ENCODE data around the gene MYRIP.
"Not testable (repeated sequence)": the region's sequence is repeated elsewhere in the genome, so short reads cannot be mapped to it uniquely, and the experiment has no call there.

Gene MYRIP

DNA sequence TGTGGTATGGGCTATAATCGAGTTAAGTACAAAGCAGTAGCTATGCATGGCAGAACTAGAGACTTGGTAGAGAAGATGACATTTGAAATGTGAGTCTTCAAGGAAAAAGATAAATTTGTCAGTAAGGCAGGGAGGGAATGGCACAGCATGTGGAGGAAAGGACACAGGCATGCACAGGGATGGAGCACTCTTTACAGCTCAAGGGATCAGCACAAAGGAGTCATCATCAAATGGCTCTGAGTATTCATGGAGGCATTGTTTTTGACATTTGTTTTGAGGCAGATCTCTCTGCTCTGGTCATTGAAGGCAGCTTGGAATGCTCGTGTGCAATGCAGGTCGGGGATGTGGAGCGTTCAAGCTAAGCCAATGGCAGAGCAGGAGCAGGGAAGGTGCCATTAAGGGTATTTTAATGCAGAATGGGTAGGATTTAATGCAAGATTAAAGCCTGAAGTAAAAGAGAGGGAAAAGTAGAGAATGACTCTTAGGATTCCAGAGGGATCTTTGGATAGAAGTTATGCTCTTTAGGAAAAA, 213.0 kb downstream of the MYRIP start:
- no peak overlapping the region for H3K4me3 ChIP-seq (ENCODE audit: severe bottlenecking)
- H3K4me1 ChIP-seq (ENCODE audit: insufficient read depth, poor library complexity, severe bottlenecking), result no peaks in the 10 kb centered on the region
- H3K27ac ChIP-seq (ENCODE audit: poor library complexity, severe bottlenecking), result no peak overlapping the region
- ATAC-seq (ENCODE audit: low read depth) (no peak), DNase-seq (ENCODE audit: low spot score) (no peak)
- no peaks in the 10 kb centered on the region for H3K36me3 ChIP-seq (ENCODE audit: low read depth)
- H3K27me3 ChIP-seq (ENCODE audit: insufficient read depth, poor library complexity, severe bottlenecking), result no peaks in the 10 kb centered on the region
- no peaks in the 10 kb centered on the region for H3K9me3 ChIP-seq (ENCODE audit: severe bottlenecking)
- TF ChIP-seq, protein P1, sequence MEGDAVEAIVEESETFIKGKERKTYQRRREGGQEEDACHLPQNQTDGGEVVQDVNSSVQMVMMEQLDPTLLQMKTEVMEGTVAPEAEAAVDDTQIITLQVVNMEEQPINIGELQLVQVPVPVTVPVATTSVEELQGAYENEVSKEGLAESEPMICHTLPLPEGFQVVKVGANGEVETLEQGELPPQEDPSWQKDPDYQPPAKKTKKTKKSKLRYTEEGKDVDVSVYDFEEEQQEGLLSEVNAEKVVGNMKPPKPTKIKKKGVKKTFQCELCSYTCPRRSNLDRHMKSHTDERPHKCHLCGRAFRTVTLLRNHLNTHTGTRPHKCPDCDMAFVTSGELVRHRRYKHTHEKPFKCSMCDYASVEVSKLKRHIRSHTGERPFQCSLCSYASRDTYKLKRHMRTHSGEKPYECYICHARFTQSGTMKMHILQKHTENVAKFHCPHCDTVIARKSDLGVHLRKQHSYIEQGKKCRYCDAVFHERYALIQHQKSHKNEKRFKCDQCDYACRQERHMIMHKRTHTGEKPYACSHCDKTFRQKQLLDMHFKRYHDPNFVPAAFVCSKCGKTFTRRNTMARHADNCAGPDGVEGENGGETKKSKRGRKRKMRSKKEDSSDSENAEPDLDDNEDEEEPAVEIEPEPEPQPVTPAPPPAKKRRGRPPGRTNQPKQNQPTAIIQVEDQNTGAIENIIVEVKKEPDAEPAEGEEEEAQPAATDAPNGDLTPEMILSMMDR (IDR thresholded peaks at IDR 0.05; ENCODE audit: poor library complexity, severe bottlenecking), result no peak

DNA sequence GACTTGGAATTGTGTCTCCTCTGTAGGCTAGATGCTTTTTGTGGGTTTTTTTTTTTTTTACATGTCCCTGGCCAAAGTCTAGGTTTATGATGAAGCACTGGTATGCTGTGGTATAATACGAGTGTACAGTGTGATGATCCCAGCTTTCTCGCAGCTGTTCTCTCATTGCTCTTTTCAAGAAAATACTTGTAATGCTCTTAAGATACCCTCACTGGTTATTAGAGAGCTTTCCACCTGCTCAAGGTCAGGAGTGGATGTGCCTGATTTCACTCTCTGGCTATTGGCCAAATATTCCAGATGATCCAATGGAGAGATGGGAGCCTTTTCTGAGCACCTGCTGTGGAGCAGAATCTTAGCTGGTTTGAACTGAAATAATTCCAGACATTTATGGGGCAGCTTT, 215.1 kb downstream of the MYRIP start:
- H3K9me3 ChIP-seq (ENCODE audit: severe bottlenecking), result no peaks in the 10 kb centered on the region
- no peaks in the 10 kb centered on the region for H3K27me3 ChIP-seq (ENCODE audit: insufficient read depth, poor library complexity, severe bottlenecking)
- no peaks in the 10 kb centered on the region for H3K36me3 ChIP-seq (ENCODE audit: low read depth)
- ATAC-seq (ENCODE audit: low read depth) (no peak), DNase-seq (ENCODE audit: low spot score) (no peak)
- TF ChIP-seq, protein P1 (IDR thresholded peaks at IDR 0.05; ENCODE audit: poor library complexity, severe bottlenecking), result no peak
- H3K27ac ChIP-seq (ENCODE audit: poor library complexity, severe bottlenecking), result no peak overlapping the region
- no peaks in the 10 kb centered on the region for H3K4me1 ChIP-seq (ENCODE audit: insufficient read depth, poor library complexity, severe bottlenecking)
- no peak overlapping the region for H3K4me3 ChIP-seq (ENCODE audit: severe bottlenecking)

DNA sequence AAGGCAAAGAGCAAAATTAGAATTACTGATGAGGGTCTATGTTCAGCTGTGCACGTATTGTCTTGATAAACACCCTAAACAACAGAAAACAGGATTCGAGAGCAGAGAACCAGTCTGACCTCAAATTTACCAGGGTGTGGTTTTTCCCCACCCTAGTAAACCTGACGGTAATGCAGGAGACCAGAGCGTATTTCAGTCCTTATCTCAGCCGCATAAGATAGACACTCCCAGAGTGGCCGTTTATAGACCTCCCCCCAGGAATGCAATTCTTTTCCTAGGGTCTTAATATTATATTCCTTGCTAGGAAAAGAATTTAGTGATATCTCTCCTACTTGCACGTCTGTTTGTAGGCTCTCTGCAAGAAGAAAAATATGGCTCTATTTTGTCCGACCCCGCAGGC, 216.5 kb downstream of the MYRIP start:
- not testable (repeated sequence) for DNase-seq (ENCODE audit: low spot score); ATAC-seq (ENCODE audit: low read depth); H3K27me3 ChIP-seq (ENCODE audit: insufficient read depth, poor library complexity, severe bottlenecking); H3K4me1 ChIP-seq (ENCODE audit: insufficient read depth, poor library complexity, severe bottlenecking); H3K27ac ChIP-seq (ENCODE audit: poor library complexity, severe bottlenecking); H3K9me3 ChIP-seq (ENCODE audit: severe bottlenecking); H3K4me3 ChIP-seq (ENCODE audit: severe bottlenecking); H3K36me3 ChIP-seq (ENCODE audit: low read depth)

DNA sequence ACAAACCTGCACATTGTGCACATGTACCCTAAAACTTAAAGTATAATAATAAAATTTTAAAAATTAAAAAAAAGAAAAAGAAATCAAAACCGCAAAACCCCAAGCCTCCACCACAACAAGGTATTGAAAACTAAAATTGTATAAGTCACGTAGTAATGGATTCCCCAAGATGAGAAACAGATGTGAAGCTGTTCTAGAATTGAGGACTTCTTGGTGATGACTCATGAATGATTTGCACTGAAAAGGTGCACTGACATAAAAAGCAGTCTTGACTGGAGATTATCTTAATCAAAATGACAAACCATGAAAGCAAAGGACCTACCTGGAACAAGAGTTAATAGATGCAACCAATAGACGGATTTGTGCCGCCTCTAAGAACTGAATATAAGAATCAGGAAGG, 225.8 kb downstream of the MYRIP start:
- Histone ChIP-seq H3K27ac (ENCODE audit: poor library complexity, severe bottlenecking) (no peak overlapping the region), H3K4me1 (ENCODE audit: insufficient read depth, poor library complexity, severe bottlenecking) (no peaks in the 10 kb centered on the region), H3K4me3 (ENCODE audit: severe bottlenecking) (no peak overlapping the region), H3K36me3 (ENCODE audit: low read depth) (no peaks in the 10 kb centered on the region), H3K27me3 (ENCODE audit: insufficient read depth, poor library complexity, severe bottlenecking) (no peaks in the 10 kb centered on the region), H3K9me3 (ENCODE audit: severe bottlenecking) (no peaks in the 10 kb centered on the region)
- DNase-seq (ENCODE audit: low spot score) (no peak), ATAC-seq (ENCODE audit: low read depth) (no peak)
- TF ChIP-seq, protein P1 (IDR thresholded peaks at IDR 0.05; ENCODE audit: poor library complexity, severe bottlenecking), result no peak

DNA sequence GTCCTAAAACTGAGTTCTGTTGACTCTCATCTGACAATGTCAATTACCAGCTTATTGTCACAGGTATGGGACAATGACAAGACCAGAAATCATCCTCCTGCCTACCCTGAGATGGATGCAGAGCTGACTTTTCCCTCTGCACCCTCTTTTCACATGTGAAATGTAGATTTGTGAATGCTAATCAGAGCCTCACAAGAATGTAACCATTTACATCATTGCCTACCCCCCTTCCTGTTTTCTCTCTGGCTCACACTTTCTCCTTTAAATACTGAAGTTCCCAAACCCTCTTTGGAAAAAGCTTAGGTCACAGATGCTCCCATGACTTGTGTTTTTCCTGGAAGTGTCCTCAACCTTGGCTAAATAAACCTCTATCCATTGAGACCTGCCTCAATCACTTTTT, 228.2 kb downstream of the MYRIP start:
- Histone ChIP-seq H3K4me3 (ENCODE audit: severe bottlenecking) (no peak overlapping the region), H3K9me3 (ENCODE audit: severe bottlenecking) (no peaks in the 10 kb centered on the region), H3K4me1 (ENCODE audit: insufficient read depth, poor library complexity, severe bottlenecking) (no peaks in the 10 kb centered on the region), H3K27me3 (ENCODE audit: insufficient read depth, poor library complexity, severe bottlenecking) (no peaks in the 10 kb centered on the region), H3K36me3 (ENCODE audit: low read depth) (no peaks in the 10 kb centered on the region), H3K27ac (ENCODE audit: poor library complexity, severe bottlenecking) (no peak overlapping the region)
- TF ChIP-seq, protein P1 (IDR thresholded peaks at IDR 0.05; ENCODE audit: poor library complexity, severe bottlenecking), result no peak
- DNase-seq (ENCODE audit: low spot score), result no peak
- no peak for ATAC-seq (ENCODE audit: low read depth)
